ENCODE measurements around the gene NRXN3. TPM values are rescaled to one million over a fixed set of nuclear protein-coding genes. Genes with fewer than 3 reads are reported as not detected.

Gene NRXN3
- total and polyA plus RNA-seq, 8 donors, result 1.3 to 7.6 (median 1.5) TPM

DNA sequence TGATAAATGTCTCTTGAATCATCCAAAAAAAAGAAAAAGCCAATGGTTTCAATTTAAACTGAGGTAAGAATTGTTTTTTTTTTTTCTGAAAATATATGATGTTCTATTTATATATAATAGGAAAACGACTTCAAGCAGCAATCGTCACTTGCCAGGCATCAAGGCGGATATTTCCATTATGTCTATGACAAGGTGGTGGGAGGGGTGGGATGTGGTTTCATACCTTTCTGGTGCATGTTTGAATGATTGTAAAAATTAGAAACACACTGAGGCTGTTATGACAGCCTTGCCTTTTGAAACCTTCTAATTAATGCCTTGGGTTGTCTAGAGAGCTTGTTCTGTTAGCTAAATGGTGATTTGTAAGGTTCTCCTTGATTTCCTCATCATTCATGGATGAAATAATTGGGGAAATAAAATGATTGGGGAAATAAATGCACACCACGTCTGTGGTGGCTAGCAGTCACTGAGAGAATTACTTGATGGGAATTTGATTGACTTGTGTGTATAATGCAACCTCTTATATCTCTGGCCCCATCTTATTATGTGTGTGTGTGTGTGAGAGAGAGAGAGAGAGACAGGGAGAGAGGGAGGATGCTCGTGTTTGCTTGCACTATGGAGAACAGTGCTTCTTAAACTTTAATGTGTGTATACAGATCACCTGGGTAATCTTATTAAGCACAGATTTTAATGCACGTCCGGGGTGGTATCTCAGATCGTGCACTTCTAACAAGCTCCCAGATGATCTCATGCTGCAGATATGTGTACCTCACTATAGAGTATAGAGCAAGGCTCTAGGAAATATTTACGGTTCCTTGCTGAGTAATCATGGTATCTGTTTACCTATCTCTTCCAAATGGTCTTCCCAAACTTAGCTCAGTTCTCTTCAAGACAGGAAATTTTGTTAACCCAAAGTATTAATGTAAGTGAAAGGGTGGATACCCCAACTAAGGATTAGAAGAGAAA is 1538.5 kb downstream of the NRXN3 start:
- no peak for DNase-seq
- H3K4me3 ChIP-seq, result no peak overlapping the region
- intact Hi-C loops (cut with DNase I), result no loop called here

DNA sequence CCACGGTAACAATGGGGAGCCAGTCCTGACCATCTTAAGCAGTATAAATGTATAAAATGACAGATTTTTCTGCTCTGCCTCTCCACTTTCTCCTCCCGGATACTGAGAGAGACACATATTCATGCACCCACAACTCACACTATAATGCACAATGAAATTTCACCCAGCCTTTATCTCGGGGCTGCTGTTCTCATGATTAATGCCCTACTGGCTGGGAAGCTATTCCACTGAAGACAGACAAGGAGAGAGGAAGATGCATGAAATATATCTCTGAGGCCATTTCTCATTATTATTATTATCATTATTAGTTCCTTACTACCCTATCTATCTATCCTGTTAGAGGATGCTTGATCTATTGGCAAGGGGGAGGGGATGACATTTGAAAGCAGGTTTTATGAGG is 1539.4 kb downstream of the NRXN3 start:
- TF ChIP-seq, protein P1, sequence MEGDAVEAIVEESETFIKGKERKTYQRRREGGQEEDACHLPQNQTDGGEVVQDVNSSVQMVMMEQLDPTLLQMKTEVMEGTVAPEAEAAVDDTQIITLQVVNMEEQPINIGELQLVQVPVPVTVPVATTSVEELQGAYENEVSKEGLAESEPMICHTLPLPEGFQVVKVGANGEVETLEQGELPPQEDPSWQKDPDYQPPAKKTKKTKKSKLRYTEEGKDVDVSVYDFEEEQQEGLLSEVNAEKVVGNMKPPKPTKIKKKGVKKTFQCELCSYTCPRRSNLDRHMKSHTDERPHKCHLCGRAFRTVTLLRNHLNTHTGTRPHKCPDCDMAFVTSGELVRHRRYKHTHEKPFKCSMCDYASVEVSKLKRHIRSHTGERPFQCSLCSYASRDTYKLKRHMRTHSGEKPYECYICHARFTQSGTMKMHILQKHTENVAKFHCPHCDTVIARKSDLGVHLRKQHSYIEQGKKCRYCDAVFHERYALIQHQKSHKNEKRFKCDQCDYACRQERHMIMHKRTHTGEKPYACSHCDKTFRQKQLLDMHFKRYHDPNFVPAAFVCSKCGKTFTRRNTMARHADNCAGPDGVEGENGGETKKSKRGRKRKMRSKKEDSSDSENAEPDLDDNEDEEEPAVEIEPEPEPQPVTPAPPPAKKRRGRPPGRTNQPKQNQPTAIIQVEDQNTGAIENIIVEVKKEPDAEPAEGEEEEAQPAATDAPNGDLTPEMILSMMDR (IDR thresholded peaks at IDR 0.05), result no peak
- intact Hi-C loops (cut with DNase I), result no loop called here
- H3K27ac ChIP-seq, result no peak overlapping the region

More for the DNA sequence above, 1538.5 kb downstream of the NRXN3 start:
- TF ChIP-seq, protein P1 (IDR thresholded peaks at IDR 0.05), result no peak
- no peaks in the 10 kb centered on the region for H3K27me3 ChIP-seq
- no peaks in the 10 kb centered on the region for H3K9me3 ChIP-seq
- ATAC-seq, result no peak
- no peak overlapping the region for H3K27ac ChIP-seq
- H3K4me1 ChIP-seq, result no peaks in the 10 kb centered on the region
- H3K36me3 ChIP-seq, result no peaks in the 10 kb centered on the region

DNA sequence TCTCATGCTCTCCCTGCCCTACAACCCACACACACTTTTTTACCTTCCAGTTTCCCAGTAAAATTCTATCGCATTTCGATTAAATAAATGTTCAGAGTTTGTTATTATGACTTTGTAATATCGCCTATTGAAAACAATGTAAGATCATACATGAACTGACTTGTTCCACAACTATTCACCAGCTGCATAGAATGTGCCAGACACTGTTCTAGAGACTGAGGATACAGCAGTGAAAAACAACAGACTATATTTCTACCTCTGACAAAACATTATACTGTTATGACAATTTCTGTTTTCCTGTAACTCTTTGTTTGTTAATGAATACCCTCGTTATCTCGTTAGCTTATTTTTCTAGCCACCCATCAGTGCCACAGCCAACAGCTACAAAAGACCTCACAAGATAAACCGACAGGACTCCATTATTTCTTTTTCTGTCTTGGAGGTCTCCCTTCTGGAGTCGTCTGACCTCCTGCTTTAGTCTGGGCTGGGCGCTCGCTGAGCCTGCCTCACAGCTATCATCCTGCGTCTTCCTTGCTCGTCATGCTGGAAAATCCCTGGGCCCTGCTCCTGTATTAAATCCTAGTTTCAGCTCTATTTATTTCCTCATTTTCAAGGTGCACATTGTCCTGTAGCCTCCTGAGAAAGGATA is 1542.3 kb downstream of the NRXN3 start:
- Histone ChIP-seq H3K9me3 (no peaks in the 10 kb centered on the region), H3K4me1 (no peaks in the 10 kb centered on the region), H3K27me3 (no peaks in the 10 kb centered on the region), H3K4me3 (no peak overlapping the region), H3K36me3 (no peaks in the 10 kb centered on the region), H3K27ac (no peak overlapping the region)
- no peak for DNase-seq
- no peak for ATAC-seq
- TF ChIP-seq, protein P1 (IDR thresholded peaks at IDR 0.05), result no peak
- intact Hi-C loops (cut with DNase I), result no loop called here

More for the DNA sequence above, 1539.4 kb downstream of the NRXN3 start:
- Histone ChIP-seq H3K27me3 (no peaks in the 10 kb centered on the region), H3K9me3 (no peaks in the 10 kb centered on the region), H3K4me1 (no peaks in the 10 kb centered on the region), H3K4me3 (no peak overlapping the region), H3K36me3 (no peaks in the 10 kb centered on the region)
- no peak for DNase-seq
- no peak for ATAC-seq

DNA sequence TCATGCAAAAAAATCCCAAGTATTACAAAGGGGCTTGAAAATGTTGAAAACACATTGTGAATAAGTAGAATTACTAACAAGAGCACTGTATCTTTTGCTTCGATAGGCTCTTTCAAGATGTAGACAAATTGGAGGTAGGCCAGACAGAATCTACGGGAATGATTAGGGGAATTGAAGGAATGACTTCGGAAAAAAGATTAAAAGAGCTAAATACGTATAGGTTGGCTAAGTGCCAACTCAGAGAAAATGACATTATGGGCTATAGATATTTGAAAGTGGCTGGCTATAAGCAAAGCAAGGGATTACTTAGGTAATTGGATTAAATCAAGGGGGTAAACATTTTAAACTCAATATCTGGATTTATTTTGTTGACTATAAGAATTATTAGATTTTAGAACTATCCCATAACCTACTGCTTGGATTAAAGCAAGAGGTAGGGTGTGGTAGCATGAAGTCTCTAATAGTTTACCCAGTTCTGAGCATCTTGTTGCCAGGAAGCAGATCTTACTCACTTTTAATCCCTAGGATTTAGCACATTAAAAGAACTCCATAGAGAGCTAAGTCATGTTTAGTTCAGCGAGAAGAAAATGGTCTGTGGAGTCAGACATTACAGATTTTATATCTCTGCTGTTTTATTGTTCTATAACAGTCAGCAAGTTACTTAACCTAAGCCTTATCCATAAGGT is 1551.4 kb downstream of the NRXN3 start:
- H3K27ac ChIP-seq, result no peak overlapping the region
- H3K4me1 ChIP-seq, result no peaks in the 10 kb centered on the region
- DNase-seq (no peak), ATAC-seq (no peak)
- intact Hi-C loops (cut with DNase I), result no loop called here
- H3K36me3 ChIP-seq, result no peaks in the 10 kb centered on the region
- H3K4me3 ChIP-seq, result no peak overlapping the region
- no peaks in the 10 kb centered on the region for H3K9me3 ChIP-seq
- no peaks in the 10 kb centered on the region for H3K27me3 ChIP-seq
- TF ChIP-seq, protein P1 (IDR thresholded peaks at IDR 0.05), result no peak

Data from left lung (tissue), 10 donors.